ENCODE data around the gene IMMP2L.

DNA sequence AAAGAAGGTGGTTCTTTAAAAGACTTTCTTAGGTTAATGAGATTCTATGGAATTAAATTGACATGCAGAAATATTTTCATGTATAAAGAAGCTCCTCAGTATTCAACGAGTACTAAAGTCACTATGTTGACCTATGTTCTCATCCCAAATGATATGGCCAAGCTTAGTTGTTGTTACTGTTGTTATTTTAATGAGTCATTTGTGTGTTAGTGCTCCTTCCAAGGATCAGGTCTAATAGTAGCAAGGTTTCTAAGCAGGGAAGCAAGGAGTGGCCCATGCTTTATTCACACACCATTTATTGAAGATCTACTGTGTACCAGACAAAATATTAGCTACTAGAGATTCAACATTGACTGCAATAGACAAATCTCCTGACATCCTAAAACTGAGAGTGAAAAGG is 429.5 kb downstream of the IMMP2L start:
- TF ChIP-seq EZH2phosphoT487 (IDR thresholded peaks at IDR 0.05; ENCODE audit: borderline replicate concordance, low read depth) (no peak), RAD21 (IDR thresholded peaks at IDR 0.05; ENCODE audit: low read length) (no peak)
- TF ChIP-seq, protein P1, sequence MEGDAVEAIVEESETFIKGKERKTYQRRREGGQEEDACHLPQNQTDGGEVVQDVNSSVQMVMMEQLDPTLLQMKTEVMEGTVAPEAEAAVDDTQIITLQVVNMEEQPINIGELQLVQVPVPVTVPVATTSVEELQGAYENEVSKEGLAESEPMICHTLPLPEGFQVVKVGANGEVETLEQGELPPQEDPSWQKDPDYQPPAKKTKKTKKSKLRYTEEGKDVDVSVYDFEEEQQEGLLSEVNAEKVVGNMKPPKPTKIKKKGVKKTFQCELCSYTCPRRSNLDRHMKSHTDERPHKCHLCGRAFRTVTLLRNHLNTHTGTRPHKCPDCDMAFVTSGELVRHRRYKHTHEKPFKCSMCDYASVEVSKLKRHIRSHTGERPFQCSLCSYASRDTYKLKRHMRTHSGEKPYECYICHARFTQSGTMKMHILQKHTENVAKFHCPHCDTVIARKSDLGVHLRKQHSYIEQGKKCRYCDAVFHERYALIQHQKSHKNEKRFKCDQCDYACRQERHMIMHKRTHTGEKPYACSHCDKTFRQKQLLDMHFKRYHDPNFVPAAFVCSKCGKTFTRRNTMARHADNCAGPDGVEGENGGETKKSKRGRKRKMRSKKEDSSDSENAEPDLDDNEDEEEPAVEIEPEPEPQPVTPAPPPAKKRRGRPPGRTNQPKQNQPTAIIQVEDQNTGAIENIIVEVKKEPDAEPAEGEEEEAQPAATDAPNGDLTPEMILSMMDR (IDR thresholded peaks at IDR 0.05) = no peak
- TF ChIP-seq, protein P2, sequence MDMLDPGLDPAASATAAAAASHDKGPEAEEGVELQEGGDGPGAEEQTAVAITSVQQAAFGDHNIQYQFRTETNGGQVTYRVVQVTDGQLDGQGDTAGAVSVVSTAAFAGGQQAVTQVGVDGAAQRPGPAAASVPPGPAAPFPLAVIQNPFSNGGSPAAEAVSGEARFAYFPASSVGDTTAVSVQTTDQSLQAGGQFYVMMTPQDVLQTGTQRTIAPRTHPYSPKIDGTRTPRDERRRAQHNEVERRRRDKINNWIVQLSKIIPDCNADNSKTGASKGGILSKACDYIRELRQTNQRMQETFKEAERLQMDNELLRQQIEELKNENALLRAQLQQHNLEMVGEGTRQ (IDR thresholded peaks at IDR 0.05; ENCODE audit: borderline replicate concordance, low read depth, low read length) = no peak

All from SK-N-SH (cell line).